ENCODE results near the gene PLEKHA5.

Gene PLEKHA5

DNA sequence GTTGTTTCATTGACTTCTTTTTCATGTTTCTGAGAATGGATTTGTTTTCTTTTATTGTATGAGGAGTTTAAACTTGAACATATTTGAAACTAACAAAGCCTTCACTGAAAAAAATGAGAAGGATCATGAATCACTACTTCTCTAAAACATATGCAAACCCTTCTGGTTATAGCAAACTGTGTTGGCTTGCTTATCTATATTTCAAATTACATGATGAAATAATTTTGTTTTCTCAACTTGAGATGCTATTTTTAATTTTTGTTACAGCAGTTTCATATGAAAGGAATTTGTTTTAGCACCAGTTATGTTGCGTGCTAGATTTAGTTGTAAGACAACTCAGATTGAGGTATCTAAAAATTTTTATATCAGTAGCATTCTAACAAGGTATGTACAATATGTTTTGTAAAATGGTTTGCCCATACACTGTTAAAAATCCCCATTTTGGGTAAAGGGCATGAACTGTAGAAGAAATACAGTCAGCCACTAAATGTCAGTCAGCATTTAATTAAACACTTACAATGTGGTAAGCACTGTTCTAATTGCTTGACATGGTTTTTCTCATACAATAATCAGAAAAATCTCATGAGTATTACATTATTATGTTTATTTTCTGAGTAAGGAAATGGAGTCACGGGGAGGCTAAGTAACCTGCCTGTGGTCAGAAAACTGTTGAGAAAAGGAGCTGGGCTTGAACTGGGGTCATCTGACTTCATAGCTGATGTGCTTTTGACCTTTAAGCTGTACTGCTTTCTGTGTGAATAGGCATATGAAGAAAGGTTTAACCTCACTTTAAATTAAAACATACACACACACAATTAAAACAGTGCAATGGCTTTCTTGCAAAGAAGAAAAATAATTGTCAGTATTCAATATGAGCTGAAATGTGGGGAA is 105.7 kb downstream of the PLEKHA5 start:
- DNase-seq, result no peak

DNA sequence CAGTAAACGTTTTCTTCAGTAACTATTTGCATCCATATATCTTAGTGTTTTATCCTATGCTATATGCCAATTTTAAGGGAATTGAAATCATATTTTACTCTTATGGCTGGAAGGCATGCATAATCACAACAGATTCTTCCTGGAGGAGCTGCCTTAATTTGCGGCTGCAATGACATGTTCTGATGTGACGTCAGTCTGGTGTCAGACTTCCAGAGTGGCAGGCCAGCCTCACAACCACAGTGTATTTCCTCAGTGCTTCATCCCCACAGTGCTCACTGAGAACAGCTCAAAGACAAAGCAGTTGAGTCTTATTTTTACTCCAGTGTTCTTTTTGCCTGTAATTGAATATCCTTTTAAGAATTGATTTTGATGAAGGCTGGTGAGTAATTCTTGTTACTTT is 107.1 kb downstream of the PLEKHA5 start:
- no peak for DNase-seq

DNA sequence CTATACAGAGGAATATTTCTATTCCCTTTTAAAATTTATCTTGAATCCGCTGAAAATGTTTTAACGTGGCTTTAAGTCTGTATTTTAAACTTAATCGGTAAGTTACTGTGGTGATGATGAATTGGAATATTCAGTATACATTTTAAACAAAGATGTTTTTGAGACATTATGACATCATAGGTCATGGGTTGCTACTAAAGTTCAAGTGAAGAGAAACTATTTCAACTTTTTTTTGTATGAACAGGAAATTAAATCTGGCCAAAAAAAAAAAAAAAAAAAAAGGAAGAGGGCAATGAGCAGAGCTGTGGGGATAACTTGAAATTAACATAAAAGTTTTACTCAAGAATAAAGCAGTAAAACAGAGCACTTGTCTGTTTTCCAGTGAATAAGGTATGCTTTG is 109.0 kb downstream of the PLEKHA5 start:
- DNase-seq, result no peak

DNA sequence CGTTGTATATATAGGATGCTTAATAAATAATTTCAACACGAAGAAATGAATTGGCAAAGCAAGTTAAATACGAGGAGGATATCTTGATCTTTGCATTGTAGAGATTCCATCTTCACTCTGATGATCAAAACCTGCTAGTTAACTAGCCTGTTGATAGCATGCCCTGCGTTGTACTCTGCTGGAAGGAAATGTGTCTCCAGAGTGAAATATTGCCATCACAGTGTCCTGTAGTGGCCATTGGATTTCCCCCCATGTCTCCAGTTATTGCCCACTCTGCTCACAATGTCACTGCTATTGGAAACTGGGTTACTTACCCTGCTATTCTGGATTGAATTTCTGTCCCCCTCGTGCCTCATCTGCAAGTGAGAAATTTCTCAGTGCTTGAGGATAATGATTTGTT is 109.6 kb downstream of the PLEKHA5 start:
- no peak for DNase-seq

DNA sequence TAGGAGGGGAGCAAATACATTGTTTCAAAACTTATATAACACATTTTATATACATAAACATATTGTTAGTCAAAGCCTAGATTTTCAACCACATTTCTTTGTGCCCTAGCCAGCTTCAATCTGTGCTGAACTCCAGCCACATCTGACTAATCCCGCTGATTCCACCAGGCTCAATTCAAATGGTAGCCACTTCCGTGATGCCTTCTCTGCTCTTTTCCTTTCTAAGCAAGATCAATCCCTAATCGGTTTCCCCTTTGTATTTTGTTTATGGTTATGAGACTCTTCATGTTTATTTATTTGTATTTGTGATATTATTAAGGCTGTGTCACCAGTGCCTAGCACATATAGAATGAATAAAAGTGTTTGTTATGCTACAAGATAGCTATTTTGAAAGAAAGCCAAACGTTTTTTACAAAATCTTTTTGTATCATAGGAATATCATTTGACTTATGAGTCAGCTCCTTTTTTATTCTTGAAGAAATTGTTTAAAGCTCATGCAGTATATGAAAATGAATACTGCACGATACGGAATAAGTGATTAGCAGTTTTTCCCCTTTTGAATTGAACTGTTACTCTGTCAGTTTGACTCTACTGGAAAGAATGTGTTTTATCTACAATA is 110.2 kb downstream of the PLEKHA5 start:
- DNase-seq, result no peak

GRCh38 chr12:19242581-19242980 is 113.0 kb downstream of the PLEKHA5 start:
- no peak for DNase-seq

GRCh38 chr12:19243551-19243950 is 114.0 kb downstream of the PLEKHA5 start:
- no peak for DNase-seq

DNA sequence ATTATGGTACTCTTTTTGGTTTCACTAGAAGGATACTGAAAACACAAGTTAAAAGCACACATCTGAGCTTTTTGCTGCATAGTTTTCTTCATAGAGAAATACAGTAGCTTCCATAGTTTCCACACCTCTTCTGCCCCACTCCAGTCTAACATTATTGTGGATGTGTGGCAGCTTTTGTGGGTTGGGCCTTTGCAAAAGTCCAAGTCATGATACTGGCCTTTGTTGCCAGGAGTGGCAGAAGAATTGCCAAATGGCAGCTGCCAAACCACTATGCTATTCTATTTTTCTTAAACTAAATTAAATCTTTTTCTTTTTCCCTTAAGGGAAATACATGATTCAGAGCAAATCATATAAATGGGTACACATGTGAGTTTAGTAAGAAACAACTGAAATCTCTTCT is 114.8 kb downstream of the PLEKHA5 start:
- DNase-seq, result no peak

DNA sequence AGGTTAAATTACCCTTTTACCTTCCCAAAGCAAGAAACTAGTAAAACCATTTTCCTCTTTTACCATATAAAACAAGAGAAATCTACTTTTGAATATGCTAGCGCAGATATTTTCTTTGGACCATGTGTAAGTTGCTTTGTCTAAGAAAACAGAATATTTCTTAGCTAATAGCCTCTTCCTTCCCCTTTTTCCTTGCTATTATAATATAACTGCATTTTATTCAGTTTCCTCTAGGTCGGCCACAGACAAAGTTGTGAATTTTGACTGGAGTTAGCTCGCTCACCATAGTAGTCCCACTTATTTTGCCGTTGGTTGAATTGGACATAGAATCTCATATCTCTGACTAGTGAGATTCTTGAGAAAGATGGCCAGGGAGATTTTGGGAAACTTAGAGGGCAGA is 115.6 kb downstream of the PLEKHA5 start:
- DNase-seq, result no peak

- no peak for DNase-seq
Observed at GRCh38 chr12:19245666-19246065, 116.1 kb downstream of the PLEKHA5 start.

GRCh38 chr12:19246933-19247332 is 117.4 kb downstream of the PLEKHA5 start:
- no peak for DNase-seq

DNA sequence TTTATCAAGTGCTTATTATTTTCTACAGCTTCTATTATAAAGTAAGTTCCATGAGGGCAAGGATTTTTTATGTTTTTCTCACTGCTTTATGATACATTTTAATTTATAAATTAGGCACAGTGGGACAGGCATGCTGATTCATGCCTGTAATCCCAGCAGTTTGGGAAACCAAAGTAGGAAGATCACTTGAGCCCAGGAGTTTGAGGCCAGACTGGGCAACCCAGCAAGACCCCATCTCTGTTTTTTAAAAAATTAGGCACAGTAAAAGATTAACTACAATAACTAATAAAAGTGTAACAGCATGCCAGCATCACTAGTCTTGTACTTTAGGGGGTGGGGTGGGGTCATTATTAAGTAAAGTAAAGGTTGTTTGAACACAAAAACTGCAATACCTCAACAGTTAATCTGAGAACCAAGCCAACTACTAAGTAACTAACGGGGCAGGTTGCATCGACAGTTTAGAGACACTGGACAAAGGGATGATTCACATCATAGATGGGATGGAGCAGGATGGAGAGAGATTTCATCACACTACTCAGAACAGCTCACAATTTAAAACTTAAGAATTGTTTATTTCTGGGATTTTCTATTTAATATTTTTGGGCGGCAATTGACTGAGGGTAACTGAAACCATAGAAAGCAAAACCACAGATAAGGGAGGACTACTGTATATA is 119.5 kb downstream of the PLEKHA5 start:
- no peak for DNase-seq

GRCh38 chr12:19251481-19252132 is 122.1 kb downstream of the PLEKHA5 start:
- DNase-seq, result no peak

GRCh38 chr12:19260135-19260534 is 130.6 kb downstream of the PLEKHA5 start:
- no peak for DNase-seq

DNA sequence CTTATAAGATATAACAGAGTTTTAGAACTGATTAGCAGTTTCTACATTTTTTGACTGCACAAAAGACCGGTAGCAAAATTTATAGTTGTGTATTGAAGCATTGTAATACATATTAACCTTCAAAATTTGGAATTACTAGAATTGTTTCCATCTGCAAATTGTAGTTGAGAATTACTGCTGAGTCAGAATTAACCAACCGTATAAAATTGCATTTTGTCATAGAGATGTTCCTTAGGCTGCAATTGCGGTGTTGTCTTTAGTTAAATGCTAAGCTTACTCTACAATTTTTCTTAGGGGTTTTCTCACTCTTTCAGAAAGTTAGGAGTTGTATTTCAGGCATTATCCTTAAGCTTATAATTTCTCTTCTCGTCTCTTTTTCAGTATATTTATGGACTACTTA is 132.2 kb downstream of the PLEKHA5 start:
- DNase-seq, result no peak

DNA sequence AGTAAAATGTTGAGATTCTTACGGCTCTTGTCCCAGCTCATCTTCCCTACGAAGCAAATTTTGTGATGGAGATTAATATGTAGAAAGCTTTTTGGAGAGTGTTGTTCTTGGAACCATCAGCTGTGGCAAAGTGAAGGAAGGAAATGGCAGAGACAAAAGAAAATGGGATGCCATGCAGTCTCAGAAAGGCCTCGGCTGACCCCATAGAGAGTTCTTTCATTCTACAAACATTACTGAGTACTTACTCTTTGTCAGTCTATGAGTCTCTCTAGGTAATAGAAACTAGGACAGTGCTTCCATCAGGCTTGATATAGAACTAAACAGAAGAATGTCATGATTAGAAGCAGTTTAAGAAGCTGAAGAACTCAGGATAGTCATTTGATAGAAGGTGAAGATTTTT is 134.1 kb downstream of the PLEKHA5 start:
- no peak for DNase-seq

DNA sequence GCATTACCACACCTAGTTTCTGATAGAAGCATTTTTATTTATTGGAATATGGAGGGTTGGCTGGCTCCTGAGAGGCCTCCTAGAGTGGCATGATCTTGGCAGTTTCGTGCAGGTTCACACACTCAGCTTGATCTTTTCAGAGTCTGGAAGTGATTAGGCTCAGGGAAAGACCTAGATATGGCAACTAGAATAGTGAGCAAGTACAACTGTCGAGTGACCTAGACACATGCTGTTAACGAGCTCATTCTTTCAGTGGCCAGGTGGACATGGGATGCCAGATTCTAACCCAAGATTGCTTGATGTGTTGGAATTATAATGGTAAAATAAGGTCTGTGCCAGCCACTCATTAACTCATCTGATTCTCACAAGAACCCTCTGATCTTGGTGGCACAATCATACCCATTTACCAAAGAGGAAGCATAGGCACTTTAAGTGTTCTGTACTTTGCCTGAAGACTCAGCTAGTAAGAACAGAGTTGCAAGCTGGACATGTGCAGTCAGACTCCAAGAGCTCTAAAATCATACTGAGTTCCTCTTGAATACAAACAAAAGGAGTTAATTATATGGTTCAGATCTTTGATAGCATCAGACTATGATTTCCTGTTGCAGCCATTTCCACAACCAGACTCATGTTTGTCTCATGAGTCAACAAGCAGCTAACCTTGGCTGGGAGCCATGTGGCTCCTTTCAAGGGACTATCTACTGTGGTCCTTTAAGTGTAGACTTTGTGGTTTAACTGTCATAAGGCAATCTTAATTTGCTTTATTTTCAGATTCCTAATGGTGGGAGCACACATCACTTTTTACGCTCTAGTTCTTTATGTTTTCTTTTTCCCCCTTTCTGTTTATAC is 144.2 kb downstream of the PLEKHA5 start:
- DNase-seq, result peak; percentile 82

DNA sequence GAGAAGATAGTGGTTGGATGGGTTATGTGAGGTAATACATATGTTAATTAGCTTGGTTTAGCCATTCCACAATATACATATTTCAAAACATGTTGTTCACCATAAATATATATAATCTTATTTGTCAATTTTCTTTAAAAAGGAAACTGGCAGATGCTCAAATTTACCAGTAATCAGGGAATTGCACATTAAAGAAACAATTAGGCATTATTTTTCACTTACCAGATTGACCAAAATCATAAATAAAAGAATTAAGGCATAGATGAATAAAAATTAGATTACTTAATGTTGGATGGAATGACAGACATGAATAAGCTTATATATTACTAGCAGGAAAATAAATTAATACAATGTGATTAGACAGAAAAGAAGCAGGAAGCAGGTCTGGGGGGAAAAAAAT is 147.2 kb downstream of the PLEKHA5 start:
- DNase-seq, result no peak

DNA sequence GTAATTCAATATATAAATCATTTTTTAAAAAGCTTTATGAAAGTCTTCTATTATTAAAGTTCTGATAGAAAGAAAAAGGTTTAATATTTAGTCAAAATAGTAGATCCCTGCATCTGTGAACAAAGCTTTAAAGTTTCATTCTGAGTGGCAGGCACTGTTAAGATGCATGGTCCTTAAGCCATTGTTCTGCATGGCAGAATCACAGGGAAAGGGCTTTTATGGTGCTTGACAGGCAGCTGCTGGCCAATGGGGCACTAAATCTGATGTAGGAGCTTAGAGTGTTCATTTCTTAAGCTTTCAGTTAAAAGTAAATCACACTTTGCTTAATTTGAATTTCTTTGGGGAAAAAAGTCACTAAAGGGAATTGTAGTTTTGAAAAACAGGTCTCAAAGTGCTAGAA is 148.2 kb downstream of the PLEKHA5 start:
- DNase-seq, result no peak

GRCh38 chr12:19278407-19278806 is 148.9 kb downstream of the PLEKHA5 start:
- DNase-seq, result no peak

- DNase-seq, result no peak
Observed at GRCh38 chr12:19282133-19282699, 152.7 kb downstream of the PLEKHA5 start.

DNA sequence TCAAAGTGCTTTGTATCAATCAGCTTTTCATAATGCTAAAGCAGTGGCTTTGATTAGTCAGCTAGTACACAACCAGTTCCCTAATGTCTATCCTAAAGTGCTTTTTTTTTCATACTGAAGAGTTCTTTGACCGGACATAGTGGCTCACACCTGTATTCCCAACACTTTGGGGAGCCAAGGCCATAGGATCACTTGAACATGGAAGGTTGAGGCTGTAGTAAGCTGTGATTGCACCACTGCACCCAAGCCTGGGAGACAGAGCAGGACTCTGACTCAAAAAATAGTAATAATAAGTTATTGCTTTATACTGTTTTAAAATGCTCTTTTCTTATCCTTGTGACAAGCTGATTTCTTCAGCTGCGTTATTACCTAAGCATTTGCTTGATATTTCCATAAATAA is 155.1 kb downstream of the PLEKHA5 start:
- DNase-seq, result no peak
